ENCODE measurements around the gene CNKSR2.
"Not testable (repeated sequence)": the region's sequence is repeated elsewhere in the genome, so short reads cannot be mapped to it uniquely, and the experiment has no call there.

Gene CNKSR2

DNA sequence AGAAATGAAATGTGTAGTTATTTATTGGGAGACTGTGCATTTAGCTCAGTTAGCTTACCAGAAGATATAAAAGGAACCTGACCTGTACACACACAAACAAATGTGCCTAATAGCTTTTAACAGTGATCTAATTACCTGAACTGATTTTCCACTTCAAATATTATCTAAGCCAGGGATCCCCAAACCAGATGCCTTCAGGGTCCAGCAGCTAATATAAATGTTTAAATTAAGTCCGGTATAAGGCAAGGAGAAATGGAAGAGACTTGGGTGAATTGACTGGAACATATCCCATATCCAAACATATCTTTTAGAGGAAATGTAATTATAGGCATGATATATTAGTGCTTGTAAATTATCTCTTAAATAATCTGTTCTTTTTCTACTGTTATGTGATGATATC lies 66.7 kb downstream of the CNKSR2 start:
- DNase-seq (ENCODE audit: low spot score): no peak

DNA sequence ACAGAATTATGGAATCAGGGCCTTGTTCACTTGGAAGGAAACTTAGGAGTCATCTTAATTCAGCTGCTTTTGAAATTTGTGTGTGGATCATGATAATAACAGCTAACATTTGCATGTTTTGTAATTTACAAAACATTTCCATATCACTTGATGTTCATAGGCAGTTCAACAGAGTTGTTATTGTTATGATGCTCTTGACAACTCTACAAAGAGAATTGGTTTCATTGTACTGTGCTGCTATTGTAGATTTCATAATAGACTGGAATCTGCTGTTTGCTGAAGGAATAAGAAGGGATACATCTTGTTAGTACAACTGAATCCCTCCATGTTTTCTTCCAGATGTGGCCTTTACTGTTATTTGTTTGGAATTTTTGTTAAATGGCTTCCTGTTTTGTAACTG lies 83.5 kb downstream of the CNKSR2 start:
- no peak for DNase-seq (ENCODE audit: low spot score)

DNA sequence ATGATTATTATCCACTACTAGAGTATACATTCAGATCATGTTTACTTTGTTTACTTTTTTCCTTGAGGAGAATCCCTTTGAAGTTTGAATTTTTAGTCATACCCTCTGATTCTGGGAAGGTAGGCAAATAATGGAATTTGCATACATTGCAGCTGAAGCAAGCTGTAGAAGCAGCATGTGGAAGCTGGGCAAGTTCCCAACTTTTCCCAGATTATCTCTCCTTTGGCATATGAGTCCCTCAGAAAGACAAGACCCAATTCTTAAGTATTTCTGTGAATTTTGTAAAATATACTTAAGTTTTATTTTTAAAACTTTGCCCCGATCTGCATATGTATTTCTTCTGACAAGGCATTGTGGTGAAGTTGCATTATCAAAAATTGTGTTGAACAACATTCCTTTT lies 94.9 kb downstream of the CNKSR2 start:
- no peak for DNase-seq (ENCODE audit: low spot score)

DNA sequence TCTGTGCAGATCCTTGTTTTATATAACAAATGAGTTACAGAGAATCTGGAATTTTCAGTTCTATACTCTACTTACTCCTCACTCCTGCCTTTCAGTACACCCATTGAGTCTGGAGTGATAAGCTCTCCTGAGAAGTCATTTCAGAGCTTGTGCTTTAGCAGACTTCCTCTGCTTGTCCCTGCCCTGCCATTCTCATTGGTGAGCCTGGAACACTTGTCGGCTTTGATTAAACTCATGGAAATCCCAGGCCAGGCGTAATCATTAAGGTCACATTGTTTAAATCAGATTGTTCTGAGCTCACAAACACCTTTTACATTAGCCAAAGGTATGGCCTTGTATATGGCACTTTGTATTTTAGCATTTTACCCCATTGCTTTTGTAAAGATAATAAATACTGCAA lies 102.7 kb downstream of the CNKSR2 start:
- no peak for DNase-seq (ENCODE audit: low spot score)

DNA sequence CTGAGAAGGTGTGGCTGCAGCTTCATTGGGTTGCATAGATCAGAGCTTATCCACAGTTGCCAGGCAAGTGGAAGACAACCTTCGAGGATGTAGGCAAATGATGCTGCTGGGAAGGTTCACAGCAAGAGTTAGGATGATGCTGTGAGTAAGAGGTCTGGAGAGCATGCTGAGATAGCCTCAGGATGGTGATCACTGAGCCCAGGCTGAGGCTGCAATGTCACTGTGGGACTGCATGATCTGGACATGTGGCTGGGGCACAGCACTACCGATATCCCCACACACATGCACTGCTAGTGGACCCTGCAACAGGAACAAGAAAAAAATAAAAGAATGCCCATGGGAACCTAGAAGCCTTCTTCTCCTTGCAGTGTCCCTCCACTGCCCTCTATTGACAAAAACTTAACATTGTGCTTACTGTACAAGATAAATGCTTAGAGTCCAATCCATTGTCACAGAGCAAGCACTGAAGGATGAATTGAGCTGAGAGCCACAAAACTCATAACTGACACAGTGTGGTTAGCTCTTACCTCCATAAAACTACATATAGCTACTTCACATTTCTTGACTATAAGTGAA lies 105.6 kb downstream of the CNKSR2 start:
- peak; percentile 38 for DNase-seq (ENCODE audit: low spot score)

DNA sequence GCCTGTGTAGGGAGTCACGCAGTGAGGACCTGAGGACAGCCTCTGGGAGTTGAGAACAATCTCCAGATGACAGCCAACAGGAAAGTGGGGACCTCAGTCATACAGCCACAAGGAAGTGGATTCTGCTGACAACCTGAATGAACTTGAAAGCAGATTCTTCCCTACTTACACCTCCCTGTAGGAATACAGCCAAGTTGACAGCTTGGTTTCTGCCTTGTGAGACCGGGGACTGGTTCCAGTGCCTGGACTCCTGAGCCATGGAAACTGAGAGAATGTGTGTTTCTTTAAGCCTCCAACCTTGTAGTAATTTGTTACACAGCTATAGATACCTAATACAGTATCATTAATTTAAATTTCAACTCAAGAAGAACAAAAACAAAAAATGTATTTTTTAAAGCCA lies 107.5 kb downstream of the CNKSR2 start:
- DNase-seq (ENCODE audit: low spot score): no peak

DNA sequence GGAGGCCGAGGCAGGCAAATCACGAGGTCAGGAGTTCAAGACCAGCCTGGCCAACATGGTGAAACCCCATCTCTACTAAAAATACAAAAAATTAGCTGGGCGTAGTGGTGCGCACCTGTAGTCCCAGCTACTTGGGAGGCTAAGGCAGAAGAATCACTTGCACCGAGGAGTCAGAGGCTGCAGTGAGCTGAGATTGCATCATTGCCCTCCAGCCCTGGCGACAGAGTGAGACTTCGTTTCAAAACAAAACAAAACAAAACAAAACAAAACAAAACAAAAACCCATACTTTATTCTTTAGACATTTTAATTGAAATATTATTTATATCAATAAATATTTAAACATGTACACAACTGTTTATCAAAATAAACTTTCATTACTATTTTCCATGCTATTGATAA lies 109.8 kb downstream of the CNKSR2 start:
- not testable (repeated sequence) for DNase-seq (ENCODE audit: low spot score)

DNA sequence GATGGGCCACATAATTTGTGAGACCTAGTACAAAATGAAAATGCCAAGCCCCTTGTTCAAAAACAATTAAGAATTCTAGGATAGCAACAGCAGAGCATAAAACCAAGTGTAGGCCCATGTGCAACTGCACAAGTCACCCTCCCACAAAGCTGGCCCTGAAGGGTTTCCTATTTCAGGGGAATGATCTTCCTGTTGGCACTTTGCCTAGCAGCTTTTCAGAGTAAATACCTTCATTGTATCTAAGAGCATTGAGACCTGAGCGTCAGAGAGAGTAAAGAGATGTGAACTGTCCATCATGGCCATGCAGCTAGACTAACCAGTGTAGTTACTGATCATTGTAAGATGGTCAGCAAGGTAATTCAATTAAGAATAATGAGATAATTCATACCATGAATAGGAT lies 113.6 kb downstream of the CNKSR2 start:
- DNase-seq (ENCODE audit: low spot score): no peak

DNA sequence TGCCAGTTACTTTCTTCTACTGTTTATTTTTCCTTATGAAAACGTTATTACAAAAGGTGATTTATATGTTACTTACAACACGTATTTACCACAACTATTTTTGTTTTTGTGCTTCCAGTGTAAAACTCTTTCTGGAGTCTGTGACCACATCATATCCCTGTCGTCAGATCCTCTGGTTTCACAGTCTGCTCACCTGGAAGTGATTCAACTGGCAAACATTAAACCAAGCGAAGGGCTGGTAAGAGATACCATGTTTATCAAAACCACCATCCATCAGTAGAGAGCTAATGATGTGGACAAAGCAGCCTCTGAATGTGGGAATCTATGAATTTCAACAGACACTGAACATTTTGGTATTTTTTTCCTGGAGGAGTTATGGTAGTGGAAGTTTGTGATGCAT lies 116.1 kb downstream of the CNKSR2 start:
- DNase-seq (ENCODE audit: low spot score): no peak

DNA sequence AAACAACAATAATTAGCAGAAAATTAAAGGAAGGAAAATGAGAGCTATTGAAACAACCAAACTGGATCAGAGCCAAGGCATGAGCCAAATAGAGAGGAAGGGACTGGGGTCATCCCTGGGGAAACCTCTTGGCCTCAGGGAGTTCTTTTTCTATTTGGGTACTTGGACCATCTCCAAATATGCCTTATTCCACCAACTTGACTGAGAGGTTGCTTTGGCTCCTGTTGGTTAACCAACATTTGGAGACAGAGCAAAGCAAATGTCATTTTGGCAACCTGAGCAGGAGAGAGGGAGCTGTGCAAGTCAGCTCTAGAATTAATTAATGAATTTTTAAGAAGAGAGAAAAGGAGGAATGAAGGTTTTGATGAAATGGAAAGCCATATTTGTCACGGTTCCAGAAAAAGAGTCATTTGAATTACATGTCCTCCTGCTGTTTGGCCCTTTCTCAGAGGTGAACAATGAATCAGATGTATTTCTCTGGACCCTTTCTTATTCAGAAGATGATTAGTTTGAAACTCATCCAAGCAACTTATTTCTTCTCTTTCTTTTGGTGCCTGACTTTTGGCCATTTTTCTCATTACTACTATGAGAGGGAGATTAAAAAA lies 119.1 kb downstream of the CNKSR2 start:
- no peak for DNase-seq (ENCODE audit: low spot score)

DNA sequence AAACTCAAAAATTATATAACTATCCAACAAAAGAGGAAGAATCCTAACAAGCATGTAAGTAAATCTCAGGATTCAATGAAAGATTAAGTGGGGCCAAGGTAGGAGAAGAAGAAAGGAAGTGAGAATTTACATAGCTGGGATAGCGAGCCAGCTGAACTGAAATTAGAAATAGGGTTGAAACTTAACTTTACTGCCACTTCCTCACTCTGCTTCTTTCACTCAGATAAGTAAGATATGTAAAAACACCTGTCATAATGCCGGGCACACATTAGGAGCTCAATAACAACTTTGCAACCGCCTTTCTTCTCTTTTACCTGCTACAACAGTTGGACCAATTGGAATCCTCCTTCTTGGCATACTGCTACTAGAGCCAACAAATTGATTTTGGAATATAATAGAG lies 129.4 kb downstream of the CNKSR2 start:
- no peak for DNase-seq (ENCODE audit: low spot score)

DNA sequence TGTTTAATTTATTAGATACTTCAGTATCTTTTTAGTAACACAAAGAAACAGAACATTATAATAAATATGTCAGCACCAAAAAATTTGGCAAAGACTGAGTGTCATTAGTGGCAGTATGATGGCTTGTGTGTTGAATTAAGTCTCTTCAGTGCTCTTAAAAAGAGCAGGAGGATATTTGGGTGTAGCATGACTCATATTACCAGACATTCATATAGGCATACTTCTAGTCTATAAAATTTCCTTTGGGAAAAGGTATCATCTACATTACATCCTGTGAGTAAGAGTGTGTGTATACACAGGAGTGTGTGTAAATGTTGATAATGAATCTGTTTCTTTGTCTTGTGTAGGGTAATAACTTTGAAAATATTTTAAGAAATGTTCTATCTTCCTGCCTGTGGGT lies 135.7 kb downstream of the CNKSR2 start:
- no peak for DNase-seq (ENCODE audit: low spot score)

DNA sequence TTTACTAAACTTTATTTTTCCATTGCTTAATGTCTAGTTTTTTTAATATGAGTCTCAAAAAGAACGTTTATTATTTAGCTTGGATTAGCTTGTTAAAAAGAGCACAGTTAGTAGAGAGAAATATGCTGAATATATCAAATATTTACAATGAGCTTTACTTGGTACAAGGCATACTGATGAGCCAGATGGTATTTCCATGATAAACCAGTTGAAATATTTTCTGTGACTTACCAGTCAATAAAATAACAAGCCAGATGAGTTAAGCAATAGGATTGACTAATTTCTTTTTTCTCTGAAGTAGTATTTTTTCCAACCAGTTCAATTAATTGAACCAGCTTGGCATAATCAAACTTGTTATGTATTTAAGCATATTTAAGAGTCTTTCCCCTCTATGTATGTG lies 149.8 kb downstream of the CNKSR2 start:
- no peak for DNase-seq (ENCODE audit: low spot score)

DNA sequence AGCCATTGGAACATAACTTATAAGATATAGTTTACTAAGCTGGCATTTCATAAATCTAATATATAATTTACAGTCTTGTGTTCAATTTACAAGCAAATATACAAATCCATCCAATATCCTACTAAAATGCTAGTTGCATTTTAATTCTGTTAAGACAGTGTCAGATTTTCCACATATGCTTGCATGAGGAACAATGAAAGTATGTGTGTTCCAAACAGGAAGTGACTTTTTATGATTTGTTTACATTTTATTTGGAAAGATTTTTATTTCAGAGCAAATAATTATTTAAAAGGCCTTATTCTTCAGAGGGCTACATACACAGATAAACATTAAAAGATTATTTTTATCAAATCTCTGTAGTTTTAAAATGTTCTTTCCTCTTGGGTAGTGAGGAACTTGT lies 153.9 kb downstream of the CNKSR2 start:
- no peak for DNase-seq (ENCODE audit: low spot score)

DNA sequence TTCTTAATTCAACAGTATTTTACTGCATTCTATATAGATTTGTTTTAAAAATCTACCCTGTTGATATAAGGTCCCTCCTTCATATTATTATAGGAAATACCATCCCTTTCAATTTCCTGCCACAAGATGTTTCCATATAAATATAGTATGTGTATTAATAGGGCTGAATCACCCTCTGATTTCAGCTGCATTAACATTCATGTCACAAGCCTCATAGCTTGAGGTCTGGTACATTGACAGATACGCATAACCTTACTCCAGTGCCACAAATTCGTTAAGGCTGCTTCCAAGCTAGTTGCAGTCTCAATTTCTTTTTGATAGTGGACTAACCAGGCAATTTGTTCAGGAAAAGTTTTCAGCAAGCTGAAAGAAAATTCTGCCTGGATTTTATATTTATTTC lies 155.6 kb downstream of the CNKSR2 start:
- DNase-seq (ENCODE audit: low spot score): no peak

DNA sequence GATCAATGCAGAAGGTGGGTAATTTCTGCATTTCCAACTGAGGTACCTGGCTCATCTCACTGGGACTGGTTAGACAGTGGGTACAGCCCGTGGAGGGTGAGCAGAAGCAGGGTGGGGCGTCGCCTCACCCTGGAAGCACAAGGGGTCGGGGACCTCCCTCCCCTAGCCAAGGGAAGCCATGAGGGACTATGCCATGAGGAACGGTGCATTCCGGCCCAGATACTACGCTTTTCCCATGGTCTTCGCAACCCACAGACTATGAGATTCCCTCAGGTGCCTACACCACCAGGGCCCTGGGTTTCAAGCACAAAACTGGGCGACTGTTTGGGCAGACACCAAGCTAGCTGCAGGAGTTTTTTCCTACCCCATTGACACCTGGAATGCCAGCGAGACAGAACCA lies 170.4 kb downstream of the CNKSR2 start:
- not testable (repeated sequence) for DNase-seq (ENCODE audit: low spot score)

DNA sequence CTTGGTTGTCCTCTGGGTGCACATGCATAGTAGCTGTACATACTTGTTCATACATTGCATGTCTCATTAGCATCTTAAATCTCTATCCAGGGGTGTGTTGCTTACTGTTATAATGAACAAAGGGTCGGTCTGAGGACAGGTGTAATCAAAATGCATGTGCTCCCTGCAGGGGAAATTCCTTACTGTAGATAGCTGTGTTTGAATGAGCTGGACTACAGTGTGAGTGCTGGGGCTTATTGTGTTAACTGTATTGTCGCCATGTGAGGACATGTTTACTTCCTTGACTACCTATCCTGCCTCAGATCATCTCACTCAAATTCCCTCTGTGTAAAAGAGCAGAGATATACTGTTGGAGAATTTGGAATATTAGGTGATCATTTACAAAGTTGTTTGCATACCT lies 185.2 kb downstream of the CNKSR2 start:
- no peak for DNase-seq (ENCODE audit: low spot score)

DNA sequence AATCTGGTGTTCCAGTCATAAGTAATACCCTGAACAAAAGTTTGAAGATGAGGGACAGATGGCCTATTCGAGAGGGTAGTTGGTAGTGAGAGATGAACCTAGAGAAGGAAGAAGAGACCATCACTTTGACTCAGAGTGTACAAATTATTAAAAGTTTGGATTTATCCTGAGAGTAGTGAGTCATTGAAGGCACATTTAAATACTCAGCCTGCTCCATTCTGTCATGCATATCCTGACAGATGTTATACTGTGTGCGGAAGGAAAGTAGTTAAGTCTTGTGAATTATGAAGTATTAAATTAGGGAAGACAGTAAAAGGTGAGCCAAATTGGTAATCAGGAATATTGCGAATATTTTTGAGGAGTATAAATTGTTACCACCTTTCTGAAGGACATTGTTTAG lies 190.8 kb downstream of the CNKSR2 start:
- DNase-seq (ENCODE audit: low spot score): no peak

DNA sequence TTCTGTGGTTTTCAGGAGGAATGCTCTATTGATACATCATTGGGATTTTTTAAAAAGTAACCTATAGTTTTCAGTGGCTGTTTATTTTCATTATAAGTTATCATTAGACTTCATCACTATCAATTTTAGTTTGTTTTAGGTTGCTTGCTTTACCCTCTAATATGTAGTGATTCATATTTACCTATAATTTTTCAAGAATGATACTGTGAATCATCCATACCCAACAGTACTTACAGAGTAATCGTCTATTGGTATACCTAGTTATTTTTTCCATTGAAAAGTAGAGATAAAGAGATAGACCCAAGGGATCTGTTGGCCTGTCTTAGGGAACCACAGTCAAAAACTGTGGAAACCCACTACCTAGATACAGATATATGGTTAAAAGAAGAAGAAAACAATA lies 200.6 kb downstream of the CNKSR2 start:
- no peak for DNase-seq (ENCODE audit: low spot score)

DNA sequence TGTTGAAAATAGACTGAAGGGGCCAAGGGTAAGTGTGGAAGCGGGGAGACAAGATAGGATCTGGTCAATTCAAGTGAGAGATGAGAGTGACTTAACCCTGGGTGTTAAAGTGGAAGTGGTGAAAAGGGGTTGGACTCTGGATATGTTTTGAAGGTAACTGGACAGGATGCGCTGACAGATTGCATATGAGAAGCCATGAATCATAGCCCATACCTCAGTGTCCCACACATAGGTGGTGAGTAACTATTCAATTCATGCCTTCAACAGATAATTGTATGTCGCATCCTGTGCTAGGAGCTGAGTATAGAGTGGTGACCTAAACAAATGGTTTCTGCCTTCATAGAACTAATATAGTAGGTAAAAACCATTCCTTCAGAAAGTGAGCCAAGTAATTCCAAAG lies 207.3 kb downstream of the CNKSR2 start:
- DNase-seq (ENCODE audit: low spot score): no peak

DNA sequence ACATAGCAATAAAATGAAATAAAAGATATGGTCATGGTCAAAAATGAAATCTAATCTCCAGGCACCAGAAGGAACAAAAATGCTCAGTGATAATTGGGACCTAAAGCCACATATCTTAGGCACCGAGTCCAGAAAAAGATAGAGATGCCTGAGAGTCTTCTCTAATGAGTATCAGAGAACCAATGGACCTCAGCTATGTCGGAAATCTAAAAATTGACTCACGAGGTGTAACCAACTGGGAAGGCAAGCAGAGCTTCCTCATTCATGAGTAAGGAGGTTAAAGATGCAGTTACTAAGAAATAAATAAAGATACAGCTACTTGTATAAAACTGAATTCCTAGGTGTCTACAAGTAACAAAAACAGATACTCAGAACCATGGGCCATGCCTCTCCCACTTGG lies 211.8 kb downstream of the CNKSR2 start:
- DNase-seq (ENCODE audit: low spot score): no peak

DNA sequence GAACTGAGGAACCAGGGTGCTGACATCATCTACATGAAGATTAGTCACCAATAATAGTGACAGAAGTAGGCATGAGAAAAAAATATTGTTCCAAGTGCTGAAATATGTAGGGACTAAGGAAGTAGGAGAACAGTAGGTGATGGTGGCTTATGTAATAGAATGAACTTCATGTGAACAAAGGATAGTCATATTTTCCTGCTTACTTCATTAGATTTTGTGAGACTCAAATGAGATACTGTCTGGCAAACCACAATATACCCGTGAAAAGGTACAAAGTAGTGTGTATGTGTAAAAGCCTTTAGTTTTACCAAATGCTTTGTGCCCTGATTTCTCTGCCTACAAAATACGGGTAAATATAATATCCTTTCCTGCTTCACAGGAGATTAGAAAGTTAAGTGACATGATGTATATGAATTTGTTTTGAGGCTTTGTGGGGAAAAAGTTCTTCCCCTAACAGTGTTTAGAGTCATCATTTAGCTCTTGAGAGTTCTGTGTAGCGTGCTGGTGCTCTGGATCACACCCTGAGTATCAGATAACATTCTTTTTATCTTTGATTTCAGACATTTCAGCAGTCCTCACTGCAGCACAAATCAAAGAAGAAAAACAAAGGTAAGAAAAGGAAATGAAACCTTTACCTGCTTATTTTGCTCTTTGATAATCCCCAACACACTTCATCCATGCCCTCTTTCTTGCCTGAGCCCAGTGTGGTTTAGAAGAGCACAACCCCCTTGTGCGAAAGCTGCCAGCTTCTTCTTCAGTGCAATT lies 216.0 kb downstream of the CNKSR2 start:
- no peak for DNase-seq (ENCODE audit: low spot score)

DNA sequence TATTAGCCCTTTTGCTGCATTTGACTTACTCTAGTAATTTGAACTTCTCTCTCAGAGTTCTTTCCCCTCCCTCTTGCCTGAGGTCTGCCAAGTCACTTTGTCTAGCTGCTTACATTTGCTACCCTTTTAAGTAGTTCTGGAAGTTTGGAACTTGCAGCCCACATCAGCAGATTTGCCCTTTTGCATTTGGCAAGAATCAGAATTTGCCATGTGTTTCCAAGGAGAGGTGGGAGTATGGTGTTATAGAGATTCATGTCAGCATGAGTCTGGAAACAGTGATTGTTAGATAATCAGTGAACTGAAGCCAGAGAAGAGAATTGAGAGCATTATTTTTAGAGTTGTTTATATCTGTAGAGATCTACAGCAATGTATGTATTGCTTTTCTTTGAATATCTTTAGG lies 231.8 kb downstream of the CNKSR2 start:
- no peak for DNase-seq (ENCODE audit: low spot score)

DNA sequence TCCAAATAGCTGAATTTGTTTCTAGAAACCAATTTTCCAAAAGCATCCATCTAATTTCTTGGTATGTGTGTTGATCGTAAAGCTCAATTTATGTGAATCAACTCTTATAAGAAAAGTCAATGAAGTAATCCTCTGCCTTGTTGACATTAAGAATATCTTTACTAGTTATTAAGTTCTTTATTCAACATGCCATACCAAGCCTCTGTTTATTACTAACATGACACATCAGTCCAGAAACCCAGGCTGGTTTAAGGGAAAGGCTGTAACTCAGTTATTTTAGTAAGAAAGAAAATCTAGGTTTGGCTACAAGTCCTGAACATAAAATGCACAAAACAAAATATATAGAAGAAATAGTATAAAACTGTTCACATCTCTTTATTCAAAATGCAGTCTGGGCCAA lies 235.9 kb downstream of the CNKSR2 start:
- DNase-seq (ENCODE audit: low spot score): no peak
